GM12875 (cell line): ENCODE data around the gene RPS28.
"Not testable (repeated sequence)": the region's sequence is repeated elsewhere in the genome, so short reads cannot be mapped to it uniquely, and the experiment has no call there.

Experiments used
- H3K4me3 ChIP-seq: one replicate; pipeline ENCODE4 v1.5.1; 2011; ENCODE audit warnings: low read depth, low read length, control low read depth
- CTCF ChIP-seq: IDR thresholded peaks from 2 replicates; pipeline ENCODE4 v1.5.1; 2011; ENCODE audit warnings: low read depth, mild to moderate bottlenecking, control low read depth, inconsistent platforms, low read length, moderate library complexity, borderline replicate concordance; ENCODE audit not compliant: insufficient read depth

The RPS28 gene

GRCh38 chr19:8321067-8321985, at the start of gene RPS28, which contains the start of gene NDUFA7:
Gene RPS28 (plus strand): TSS chr19:8321496. CDS start chr19:8321531, 35 bp downstream.
Gene NDUFA7 (minus strand): TSS chr19:8321375. CDS start chr19:8321358, 17 bp downstream.
- H3K4me3 ChIP-seq: peak within 1 kb of the TSS; percentile 95
- TF ChIP-seq CTCF: peak; percentile 31; the same call in 1 of the 2 replicates

GRCh38 chr19:8276508-8276907, 44.8 kb upstream of the RPS28 start:
- not testable (repeated sequence) for H3K4me3 ChIP-seq

- H3K4me3 ChIP-seq: not testable (repeated sequence)
Measured at GRCh38 chr19:8291337-8291736, 30.0 kb upstream of the RPS28 start.

GRCh38 chr19:8302357-8302691, 19.0 kb upstream of the RPS28 start:
- TF ChIP-seq CTCF: no peak
- no peak overlapping the region for H3K4me3 ChIP-seq

GRCh38 chr19:8302734-8303133, 18.6 kb upstream of the RPS28 start:
- no peak overlapping the region for H3K4me3 ChIP-seq
- no peak for TF ChIP-seq CTCF

GRCh38 chr19:8304841-8305621, 16.3 kb upstream of the RPS28 start:
- TF ChIP-seq CTCF: no peak
- H3K4me3 ChIP-seq: no peak overlapping the region

- no peak for TF ChIP-seq CTCF
- H3K4me3 ChIP-seq: no peak overlapping the region
Measured at GRCh38 chr19:8305798-8306197, 15.5 kb upstream of the RPS28 start.
